GM18907 (cell line): ENCODE measurements around the gene CNPPD1.
"Not testable (repeated sequence)": the region's sequence is repeated elsewhere in the genome, so short reads cannot be mapped to it uniquely, and the experiment has no call there.

Experiments used
- ATAC-seq: cut with Tn5 transposase; IDR thresholded peaks from one replicate; pipeline ENCODE4 v1.9.1; 2021; ENCODE audit warnings: mild to moderate bottlenecking, moderate library complexity; ENCODE audit not compliant: unreplicated experiment

CNPPD1 gene

GRCh38 chr2:219209236-219210195, 32.8 kb upstream of the CNPPD1 start:
- ATAC-seq = no peak

- ATAC-seq = no peak
These were observed 31.4 kb upstream of the CNPPD1 start for GRCh38 chr2:219207884-219208740.

- ATAC-seq = no peak
These were observed 30.6 kb upstream of the CNPPD1 start for GRCh38 chr2:219207134-219207883.

GRCh38 chr2:219206328-219207133, 29.8 kb upstream of the CNPPD1 start, which contains the start of gene ZFAND2B:
Gene ZFAND2B (plus strand): TSS chr2:219206782. CDS start chr2:219206988, 206 bp downstream.
- ATAC-seq = peak; percentile 95

- ATAC-seq = no peak
These were observed 29.2 kb upstream of the CNPPD1 start for GRCh38 chr2:219205981-219206327.

- no peak for ATAC-seq
These were observed 28.4 kb upstream of the CNPPD1 start for GRCh38 chr2:219205165-219205538.

GRCh38 chr2:219204425-219205164, 27.9 kb upstream of the CNPPD1 start:
- ATAC-seq = no peak

- ATAC-seq = not testable (repeated sequence)
These were observed 24.6 kb upstream of the CNPPD1 start for GRCh38 chr2:219201331-219201730.

GRCh38 chr2:219200502-219201326, 24.0 kb upstream of the CNPPD1 start:
- not testable (repeated sequence) for ATAC-seq

GRCh38 chr2:219199470-219200211, 22.9 kb upstream of the CNPPD1 start:
- ATAC-seq = no peak

GRCh38 chr2:219198974-219199373, 22.2 kb upstream of the CNPPD1 start:
- no peak for ATAC-seq

GRCh38 chr2:219197388-219197787, 20.7 kb upstream of the CNPPD1 start:
- no peak for ATAC-seq

GRCh38 chr2:219186754-219187456, 10.2 kb upstream of the CNPPD1 start:
- no peak for ATAC-seq

GRCh38 chr2:219184121-219184520, 7.4 kb upstream of the CNPPD1 start:
- no peak for ATAC-seq

GRCh38 chr2:219183151-219183772, 6.5 kb upstream of the CNPPD1 start:
- ATAC-seq = no peak

- no peak for ATAC-seq
These were observed 5.8 kb upstream of the CNPPD1 start for GRCh38 chr2:219182331-219183150.
